Neural progenitor cell (in vitro differentiated cells): ENCODE results near the gene LRP5. TPM values are rescaled to one million over a fixed set of nuclear protein-coding genes. Genes with fewer than 3 reads are reported as not detected.
A peak's percentile ranks its signal among the peaks of the same experiment; 100 is the strongest.

ENCODE experiments used
- DNase-seq: peaks from one replicate; pipeline ENCODE4 v3.0.0-alpha.2; 2016; ENCODE audit warnings: low spot score
- H2AFZ ChIP-seq: fragments of 200-600 bp; sonication (generic); replicated peaks from 2 replicates; pipeline ENCODE4 v1.6.1; 2016; ENCODE audit warnings: antibody characterized with exemption
- H3F3A ChIP-seq: fragments of 200-600 bp; sonication (generic); 2 replicates; pipeline ENCODE4 v1.6.1; 2016; ENCODE audit warnings: antibody characterized with exemption, low read depth
- H3K27ac ChIP-seq: fragments of 200-600 bp; sonication (generic); 2 replicates; pipeline ENCODE4 v1.5.1; 2016; ENCODE audit warnings: mild to moderate bottlenecking
- H3K27me3 ChIP-seq: fragments of 200-600 bp; sonication (generic); 2 replicates; pipeline ENCODE4 v1.6.1; 2016; ENCODE audit warnings: mild to moderate bottlenecking, moderate library complexity
- H3K36me3 ChIP-seq: fragments of 200-600 bp; sonication (generic); 2 replicates; pipeline ENCODE4 v1.5.1; 2016
- H3K4me1 ChIP-seq: fragments of 200-600 bp; sonication (generic); 2 replicates; pipeline ENCODE4 v1.6.1; 2016; ENCODE audit warnings: mixed run types
- H3K4me2 ChIP-seq: fragments of 200-600 bp; sonication (generic); 2 replicates; pipeline ENCODE4 v1.6.1; 2016
- H3K4me3 ChIP-seq: fragments of 200-600 bp; sonication (generic); 2 replicates; pipeline ENCODE4 v1.5.1; 2016
- H3K79me2 ChIP-seq: fragments of 200-600 bp; sonication (generic); 2 replicates; pipeline ENCODE4 v1.6.1; 2016; ENCODE audit warnings: low read depth
- H3K9ac ChIP-seq: fragments of 200-600 bp; sonication (generic); 2 replicates; pipeline ENCODE4 v1.6.1; 2016
- H3K9me3 ChIP-seq: fragments of 200-600 bp; sonication (generic); 2 replicates; pipeline ENCODE4 v1.5.1; 2016; ENCODE audit warnings: low read depth
- H4K20me1 ChIP-seq: fragments of 200-600 bp; sonication (generic); 2 replicates; pipeline ENCODE4 v1.6.1; 2016; ENCODE audit warnings: low read depth
- H3K27ac Mint-ChIP-seq: 3 replicates; pipeline ENCODE4 v1.8.0; 2021; ENCODE audit warnings: mixed read lengths
- H3K27me3 Mint-ChIP-seq: 2 replicates; pipeline ENCODE4 v1.8.0; 2022; ENCODE audit warnings: low read depth, mild to moderate bottlenecking, inconsistent platforms, moderate library complexity, mixed read lengths; ENCODE audit not compliant: insufficient read depth
- H3K36me3 Mint-ChIP-seq: 3 replicates; pipeline ENCODE4 v1.8.0; 2021; ENCODE audit warnings: mixed read lengths
- H3K4me1 Mint-ChIP-seq: 3 replicates; pipeline ENCODE4 v1.8.0; 2021; ENCODE audit warnings: mixed read lengths
- H3K4me3 Mint-ChIP-seq: 3 replicates; pipeline ENCODE4 v1.8.0; 2021; ENCODE audit warnings: mild to moderate bottlenecking, moderate library complexity, mixed read lengths
- H3K9me3 Mint-ChIP-seq: 3 replicates; pipeline ENCODE4 v1.8.0; 2020; ENCODE audit warnings: mixed read lengths
- CTCF ChIP-seq: fragments of 200-600 bp; sonication (generic); IDR thresholded peaks from 2 replicates; pipeline ENCODE4 v1.5.1; 2017; ENCODE audit warnings: antibody characterized with exemption, mild to moderate bottlenecking
- EZH2 ChIP-seq: fragments of 200-600 bp; sonication (generic); IDR thresholded peaks from 2 replicates; pipeline ENCODE4 v1.6.1; 2017; ENCODE audit warnings: antibody characterized with exemption, mild to moderate bottlenecking, moderate library complexity
- EZH2phosphoT487 ChIP-seq: fragments of 200-600 bp; sonication (generic); IDR thresholded peaks from 2 replicates; pipeline ENCODE4 v1.6.1; 2017; ENCODE audit warnings: antibody characterized with exemption
- total RNA-seq: library from RNA; depleted of rRNA; stranded (reverse); fragments of >200 nt; gene quantifications from 2 replicates; pipeline ENCODE4 v1.2.3, GENCODE V29; 2015; ENCODE audit warnings: low replicate concordance

LRP5 gene
- total RNA-seq, 1 donor from 2014 or later: 7.3 TPM

- Mint-ChIP-seq H3K4me1 (peaks cover 24% of the 10 kb centered on the region), H3K27me3 (peaks cover 2% of the 10 kb centered on the region), H3K9me3 (no peaks in the 10 kb centered on the region), H3K27ac (no peak overlapping the region), H3K36me3 (peaks cover 12% of the 10 kb centered on the region), H3K4me3 (no peak overlapping the region)
- DNase-seq: no peak
- Histone ChIP-seq H3F3A (peaks cover 24% of the 10 kb centered on the region), H3K36me3 (no peaks in the 10 kb centered on the region), H3K4me2 (no peak overlapping the region), H3K4me3 (no peak overlapping the region), H3K4me1 (peaks cover 19% of the 10 kb centered on the region), H2AFZ (no peak overlapping the region), H3K27me3 (no peaks in the 10 kb centered on the region), H4K20me1 (no peaks in the 10 kb centered on the region), H3K9ac (no peak overlapping the region), H3K27ac (no peak overlapping the region), H3K79me2 (no peaks in the 10 kb centered on the region), H3K9me3 (no peaks in the 10 kb centered on the region)
- TF ChIP-seq CTCF (no peak), EZH2phosphoT487 (no peak), EZH2 (no peak)
These were observed 126.4 kb downstream of the LRP5 start for GRCh38 chr11:68438658-68439259.

DNA sequence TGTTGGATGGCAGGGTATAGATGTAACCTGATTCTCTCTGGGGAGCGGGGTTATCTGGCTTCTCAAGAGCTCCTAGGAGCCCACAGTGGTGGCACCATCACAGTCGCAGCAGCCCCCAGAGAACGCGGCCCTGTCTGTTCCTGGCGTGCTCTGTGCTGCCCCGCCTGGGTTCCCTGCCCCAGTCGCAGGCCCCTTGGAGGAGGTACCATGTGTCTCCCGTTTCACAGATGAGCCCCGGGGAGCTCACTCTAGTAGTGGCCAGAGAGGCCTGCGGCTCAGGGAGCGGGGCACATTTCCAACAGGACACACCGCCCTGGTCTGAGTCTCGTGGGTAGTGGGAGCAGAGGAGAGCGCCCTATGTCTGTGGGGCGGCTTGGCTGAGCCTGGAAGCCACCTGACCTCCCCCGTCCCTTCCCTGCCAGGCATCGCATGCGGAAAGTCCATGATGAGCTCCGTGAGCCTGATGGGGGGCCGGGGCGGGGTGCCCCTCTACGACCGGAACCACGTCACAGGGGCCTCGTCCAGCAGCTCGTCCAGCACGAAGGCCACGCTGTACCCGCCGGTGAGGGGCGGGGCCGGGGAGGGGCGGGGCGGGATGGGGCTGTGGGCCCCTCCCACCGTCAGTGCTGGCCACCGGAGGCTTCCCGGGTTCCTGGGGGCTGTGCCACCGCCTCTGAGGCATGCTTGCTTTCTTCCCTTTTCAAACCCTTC, 127.1 kb downstream of the LRP5 start:
- no peaks in the 10 kb centered on the region for H3K9me3 ChIP-seq
- H3F3A ChIP-seq: peaks cover 24% of the 10 kb centered on the region
- no peak overlapping the region for H3K27ac ChIP-seq
- H4K20me1 ChIP-seq: no peaks in the 10 kb centered on the region
- no peak for TF ChIP-seq EZH2
- TF ChIP-seq CTCF: no peak
- no peak for TF ChIP-seq EZH2phosphoT487
- peaks cover 19% of the 10 kb centered on the region for H3K4me1 ChIP-seq
- DNase-seq: peak; percentile 50
- H3K79me2 ChIP-seq: no peaks in the 10 kb centered on the region
- peaks cover 2% of the 10 kb centered on the region for H3K27me3 Mint-ChIP-seq
- H3K4me3 ChIP-seq: no peak overlapping the region
- peaks cover 12% of the 10 kb centered on the region for H3K36me3 Mint-ChIP-seq
- H3K4me3 Mint-ChIP-seq: no peak overlapping the region
- no peak overlapping the region for H3K9ac ChIP-seq
- peaks cover 24% of the 10 kb centered on the region for H3K4me1 Mint-ChIP-seq
- no peaks in the 10 kb centered on the region for H3K27me3 ChIP-seq
- H3K9me3 Mint-ChIP-seq: no peaks in the 10 kb centered on the region
- no peaks in the 10 kb centered on the region for H3K36me3 ChIP-seq
- H3K4me2 ChIP-seq: no peak overlapping the region
- H2AFZ ChIP-seq: no peak overlapping the region
- H3K27ac Mint-ChIP-seq: peak overlapping the region; percentile 61

DNA sequence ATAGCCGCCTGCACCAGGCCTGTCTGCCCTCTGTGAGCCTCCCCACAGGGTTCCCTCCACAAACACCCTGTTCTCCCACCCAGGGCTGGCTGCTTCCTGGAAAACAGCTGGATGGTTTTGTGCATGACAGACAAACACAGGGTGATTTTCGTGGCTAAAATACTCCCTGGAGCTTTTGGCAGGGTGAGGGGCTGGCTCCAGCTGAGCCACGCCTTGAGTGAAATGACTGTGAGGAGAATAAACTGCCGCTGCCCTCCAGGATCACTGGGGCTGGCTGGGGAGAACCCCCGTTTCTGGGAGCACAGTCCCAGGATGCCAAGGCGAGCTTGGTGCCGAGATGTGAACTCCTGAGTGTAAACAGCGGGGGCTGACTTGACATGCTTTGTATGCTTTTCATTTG, 127.8 kb downstream of the LRP5 start:
- Histone ChIP-seq H3F3A (peaks cover 24% of the 10 kb centered on the region), H3K27me3 (no peaks in the 10 kb centered on the region), H3K79me2 (no peaks in the 10 kb centered on the region), H3K4me2 (no peak overlapping the region), H3K9ac (no peak overlapping the region), H3K9me3 (no peaks in the 10 kb centered on the region), H3K4me3 (no peak overlapping the region), H3K27ac (no peak overlapping the region), H3K36me3 (no peaks in the 10 kb centered on the region), H3K4me1 (peaks cover 19% of the 10 kb centered on the region), H4K20me1 (no peaks in the 10 kb centered on the region), H2AFZ (no peak overlapping the region)
- TF ChIP-seq CTCF (no peak), EZH2 (no peak), EZH2phosphoT487 (no peak)
- Mint-ChIP-seq H3K27ac (peak overlapping the region; percentile 61), H3K4me1 (peaks cover 24% of the 10 kb centered on the region), H3K36me3 (peaks cover 11% of the 10 kb centered on the region), H3K4me3 (no peak overlapping the region), H3K27me3 (peaks cover 2% of the 10 kb centered on the region), H3K9me3 (no peaks in the 10 kb centered on the region)
- DNase-seq: no peak
